Measurements from ENCODE around the gene ENTPD1.

The ENTPD1 gene

GRCh38 chr10:95848841-95849240, 92.9 kb downstream of the ENTPD1 start:
- no peaks in the 10 kb centered on the region for H3K27me3 ChIP-seq (ENCODE audit: insufficient read depth, poor library complexity, severe bottlenecking)
- no peak for TF ChIP-seq CTCF (IDR thresholded peaks at IDR 0.05; ENCODE audit: poor library complexity, severe bottlenecking)
- ATAC-seq (ENCODE audit: low read depth), result no peak

DNA sequence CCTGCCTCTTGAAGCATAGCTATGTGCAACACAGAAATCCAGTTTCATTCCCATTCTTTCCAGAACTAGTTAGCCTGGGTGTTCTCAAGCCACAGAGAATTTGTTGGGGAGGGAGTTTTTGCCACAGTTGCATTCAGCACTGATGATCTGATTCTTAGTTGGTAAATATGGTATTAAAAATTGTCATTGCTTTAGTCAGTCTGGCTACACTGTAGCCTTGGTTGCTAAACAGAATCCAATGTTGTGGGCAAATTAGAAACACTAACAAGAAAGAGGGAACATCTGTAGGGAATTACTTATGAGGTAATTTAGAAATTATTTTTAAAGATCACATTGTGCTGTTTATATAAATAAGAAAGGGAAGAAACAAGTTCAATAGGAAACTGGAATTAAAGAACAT, 94.8 kb downstream of the ENTPD1 start:
- Histone ChIP-seq H3K27me3 (ENCODE audit: insufficient read depth, poor library complexity, severe bottlenecking) (no peaks in the 10 kb centered on the region), H3K4me3 (ENCODE audit: severe bottlenecking) (no peak overlapping the region), H3K4me1 (ENCODE audit: insufficient read depth, poor library complexity, severe bottlenecking) (no peaks in the 10 kb centered on the region), H3K27ac (ENCODE audit: poor library complexity, severe bottlenecking) (no peak overlapping the region), H3K9me3 (ENCODE audit: severe bottlenecking) (no peaks in the 10 kb centered on the region), H3K36me3 (ENCODE audit: low read depth) (no peaks in the 10 kb centered on the region)
- TF ChIP-seq CTCF (IDR thresholded peaks at IDR 0.05; ENCODE audit: poor library complexity, severe bottlenecking), result no peak
- ATAC-seq (ENCODE audit: low read depth), result no peak
- no peak for DNase-seq (ENCODE audit: low spot score)

More at GRCh38 chr10:95848841-95849240, 92.9 kb downstream of the ENTPD1 start:
- no peak for DNase-seq (ENCODE audit: low spot score)
- H3K4me1 ChIP-seq (ENCODE audit: insufficient read depth, poor library complexity, severe bottlenecking), result no peaks in the 10 kb centered on the region
- no peak overlapping the region for H3K27ac ChIP-seq (ENCODE audit: poor library complexity, severe bottlenecking)
- H3K4me3 ChIP-seq (ENCODE audit: severe bottlenecking), result no peak overlapping the region
- H3K9me3 ChIP-seq (ENCODE audit: severe bottlenecking), result no peaks in the 10 kb centered on the region
- no peaks in the 10 kb centered on the region for H3K36me3 ChIP-seq (ENCODE audit: low read depth)

DNA sequence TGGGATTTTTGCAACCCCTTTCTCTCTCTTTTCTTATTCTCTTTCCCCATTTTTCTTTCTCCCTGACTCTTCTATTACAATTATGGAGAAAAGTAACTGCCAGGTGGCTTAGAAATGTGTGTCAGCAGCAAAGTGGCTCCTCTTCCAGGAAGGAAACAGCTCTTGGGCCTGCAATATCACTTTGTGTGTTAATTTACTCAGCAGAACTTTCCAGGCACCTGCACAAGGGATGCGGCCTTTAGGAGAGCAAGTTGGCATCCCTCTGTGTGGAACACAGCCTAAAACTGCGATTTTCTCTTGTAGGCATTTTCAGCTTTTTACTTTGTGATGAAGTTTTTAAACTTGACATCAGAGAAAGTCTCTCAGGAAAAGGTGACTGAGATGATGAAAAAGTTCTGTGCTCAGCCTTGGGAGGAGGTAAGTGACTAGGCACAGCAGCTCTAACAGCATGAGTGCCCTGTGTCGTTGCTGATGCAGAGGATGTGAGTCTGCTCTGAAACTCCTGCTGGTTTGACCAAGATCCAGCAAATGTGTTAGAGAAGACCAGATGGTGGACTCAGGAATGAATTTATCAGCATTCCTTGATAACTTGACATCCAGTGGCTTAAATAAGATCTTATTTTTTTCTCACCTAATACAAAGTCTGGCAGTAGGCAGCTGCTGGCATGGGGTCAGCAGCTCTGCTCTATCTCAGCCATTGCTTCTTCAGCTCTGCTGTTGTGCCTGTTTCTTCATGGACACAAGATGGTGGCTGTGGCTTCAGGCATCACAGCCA, 104.4 kb downstream of the ENTPD1 start:
- H3K27me3 ChIP-seq (ENCODE audit: insufficient read depth, poor library complexity, severe bottlenecking), result no peaks in the 10 kb centered on the region
- no peak for TF ChIP-seq CTCF (IDR thresholded peaks at IDR 0.05; ENCODE audit: poor library complexity, severe bottlenecking)
- no peak overlapping the region for H3K27ac ChIP-seq (ENCODE audit: poor library complexity, severe bottlenecking)
- DNase-seq (ENCODE audit: low spot score) (no peak), ATAC-seq (ENCODE audit: low read depth) (no peak)
- no peaks in the 10 kb centered on the region for H3K36me3 ChIP-seq (ENCODE audit: low read depth)
- H3K4me1 ChIP-seq (ENCODE audit: insufficient read depth, poor library complexity, severe bottlenecking), result no peaks in the 10 kb centered on the region
- H3K9me3 ChIP-seq (ENCODE audit: severe bottlenecking), result no peaks in the 10 kb centered on the region
- H3K4me3 ChIP-seq (ENCODE audit: severe bottlenecking), result no peak overlapping the region

GRCh38 chr10:95861386-95861785, 105.4 kb downstream of the ENTPD1 start:
- TF ChIP-seq CTCF (IDR thresholded peaks at IDR 0.05; ENCODE audit: poor library complexity, severe bottlenecking), result no peak
- H3K4me1 ChIP-seq (ENCODE audit: insufficient read depth, poor library complexity, severe bottlenecking), result no peaks in the 10 kb centered on the region
- H3K27ac ChIP-seq (ENCODE audit: poor library complexity, severe bottlenecking), result no peak overlapping the region
- DNase-seq (ENCODE audit: low spot score) (no peak), ATAC-seq (ENCODE audit: low read depth) (no peak)
- no peaks in the 10 kb centered on the region for H3K9me3 ChIP-seq (ENCODE audit: severe bottlenecking)
- no peak overlapping the region for H3K4me3 ChIP-seq (ENCODE audit: severe bottlenecking)
- no peaks in the 10 kb centered on the region for H3K27me3 ChIP-seq (ENCODE audit: insufficient read depth, poor library complexity, severe bottlenecking)
- H3K36me3 ChIP-seq (ENCODE audit: low read depth), result no peaks in the 10 kb centered on the region

Data from RWPE2 (cell line).